Hepatocyte (in vitro differentiated cells): Measurements from ENCODE around the gene LRP1B. TPM values are rescaled to one million over a fixed set of nuclear protein-coding genes. Genes with fewer than 3 reads are reported as not detected.
"Not testable (repeated sequence)": the region's sequence is repeated elsewhere in the genome, so short reads cannot be mapped to it uniquely, and the experiment has no call there.

ENCODE experiments used
- DNase-seq: peaks from one replicate; pipeline ENCODE4 v3.0.0-alpha.2; 2016; ENCODE audit warnings: low spot score
- H2AFZ ChIP-seq: fragments of 200-600 bp; sonication (generic); 2 replicates; pipeline ENCODE4 v1.6.0; 2016; ENCODE audit warnings: antibody characterized with exemption, mild to moderate bottlenecking
- H3K27ac ChIP-seq: fragments of 200-600 bp; sonication (generic); 2 replicates; pipeline ENCODE4 v1.5.1; 2016; ENCODE audit warnings: mild to moderate bottlenecking
- H3K27me3 ChIP-seq: fragments of 200-600 bp; sonication (generic); 2 replicates; pipeline ENCODE4 v1.6.1; 2016
- H3K36me3 ChIP-seq: fragments of 200-600 bp; sonication (generic); replicated peaks from 2 replicates; pipeline ENCODE4 v1.5.1; 2016; ENCODE audit warnings: low read depth; ENCODE audit not compliant: insufficient read depth
- H3K4me1 ChIP-seq: fragments of 200-600 bp; sonication (generic); 2 replicates; pipeline ENCODE4 v1.5.1; 2016; ENCODE audit warnings: mild to moderate bottlenecking, moderate library complexity; ENCODE audit not compliant: insufficient read depth
- H3K4me2 ChIP-seq: fragments of 200-600 bp; sonication (generic); 2 replicates; pipeline ENCODE4 v1.6.0; 2016
- H3K4me3 ChIP-seq: fragments of 200-600 bp; sonication (generic); 2 replicates; pipeline ENCODE4 v1.5.1; 2016; ENCODE audit warnings: mild to moderate bottlenecking
- H3K79me2 ChIP-seq: fragments of 200-600 bp; sonication (generic); 2 replicates; pipeline ENCODE4 v1.6.0; 2017; ENCODE audit warnings: mild to moderate bottlenecking
- H3K9me2 ChIP-seq: fragments of 200-600 bp; sonication (generic); replicated peaks from 2 replicates; pipeline ENCODE4 v1.6.0; 2017; ENCODE audit warnings: mild to moderate bottlenecking; ENCODE audit not compliant: insufficient read depth
- H3K9me3 ChIP-seq: fragments of 200-600 bp; sonication (generic); 2 replicates; pipeline ENCODE4 v1.5.1; 2016; ENCODE audit warnings: low read depth, mild to moderate bottlenecking
- H4K20me1 ChIP-seq: fragments of 200-600 bp; sonication (generic); 2 replicates; pipeline ENCODE4 v1.6.0; 2016; ENCODE audit warnings: mild to moderate bottlenecking; ENCODE audit not compliant: insufficient read depth, poor library complexity, severe bottlenecking
- EZH2 ChIP-seq: fragments of 200-600 bp; sonication (generic); IDR thresholded peaks from 2 replicates; pipeline ENCODE4 v1.6.1; 2016; ENCODE audit warnings: antibody characterized with exemption, mild to moderate bottlenecking, borderline replicate concordance
- EZH2phosphoT487 ChIP-seq: fragments of 200-600 bp; sonication (generic); IDR thresholded peaks from one replicate; pipeline ENCODE4 v1.6.1; 2018; ENCODE audit warnings: antibody characterized with exemption, mild to moderate bottlenecking, low read depth, moderate library complexity; ENCODE audit not compliant: unreplicated experiment, severe bottlenecking
- WGBS: methylation state at CpG from one replicate; pipeline ENCODE4 v1.1.6; 2016; ENCODE audit warnings: low lambda C conversion rate; ENCODE audit errors: missing lambda C conversion rate; 5-methylcytosine and 5-hydroxymethylcytosine counted together
- polyA plus RNA-seq: library from polyadenylated mRNA; unstranded; fragments of >200 nt; fragmentation: Nextera tagmentation; extraction: Ambion mirVana; gene quantifications from 2 replicates; pipeline ENCODE4 v1.2.1, GENCODE V29; 2016
- total RNA-seq: library from RNA; depleted of rRNA; stranded (reverse); fragments of >200 nt; gene quantifications from 2 replicates; pipeline ENCODE4 v1.2.3, GENCODE V29; 2014
- TF ChIP-seq, protein P1 (sequence below): fragments of 200-600 bp; sonication (generic); IDR thresholded peaks from 2 replicates; pipeline ENCODE4 v1.5.1; 2016; ENCODE audit warnings: antibody characterized with exemption, mild to moderate bottlenecking; ENCODE audit not compliant: poor library complexity

Gene LRP1B
- total and polyA plus RNA-seq, 2 experiments from 2014 or later, result 0.65 to 2.0 TPM

DNA sequence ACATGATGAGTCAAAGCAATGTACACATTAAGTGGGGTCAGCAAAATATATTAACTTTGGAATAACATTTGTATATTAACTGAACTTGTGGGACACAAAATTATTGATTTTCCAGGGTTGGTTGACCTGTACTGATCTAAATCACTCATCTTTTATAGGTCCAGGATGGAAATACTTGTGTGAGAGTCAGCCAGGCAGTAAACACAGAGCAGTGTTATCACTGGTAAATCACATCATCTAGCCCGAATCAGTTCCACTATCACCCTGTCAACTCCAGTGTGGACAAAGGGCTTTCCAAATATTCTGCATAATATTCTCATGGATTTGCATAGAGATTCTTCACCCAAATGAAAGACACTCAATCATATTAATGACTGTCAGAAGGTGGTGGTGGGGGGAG is 295.7 kb downstream of the LRP1B start:
- Histone ChIP-seq H3K9me2 (no peaks in the 10 kb centered on the region), H3K9me3 (no peaks in the 10 kb centered on the region), H2AFZ (no peak overlapping the region), H3K79me2 (no peaks in the 10 kb centered on the region), H3K27ac (no peak overlapping the region), H3K27me3 (no peaks in the 10 kb centered on the region), H3K4me2 (no peak overlapping the region), H3K36me3 (no peaks in the 10 kb centered on the region), H4K20me1 (no peaks in the 10 kb centered on the region), H3K4me1 (no peaks in the 10 kb centered on the region), H3K4me3 (no peak overlapping the region)
- DNase-seq, result no peak
- 62% methylated on average over 1 of the region's 1 CpG for WGBS
- TF ChIP-seq, protein P1, sequence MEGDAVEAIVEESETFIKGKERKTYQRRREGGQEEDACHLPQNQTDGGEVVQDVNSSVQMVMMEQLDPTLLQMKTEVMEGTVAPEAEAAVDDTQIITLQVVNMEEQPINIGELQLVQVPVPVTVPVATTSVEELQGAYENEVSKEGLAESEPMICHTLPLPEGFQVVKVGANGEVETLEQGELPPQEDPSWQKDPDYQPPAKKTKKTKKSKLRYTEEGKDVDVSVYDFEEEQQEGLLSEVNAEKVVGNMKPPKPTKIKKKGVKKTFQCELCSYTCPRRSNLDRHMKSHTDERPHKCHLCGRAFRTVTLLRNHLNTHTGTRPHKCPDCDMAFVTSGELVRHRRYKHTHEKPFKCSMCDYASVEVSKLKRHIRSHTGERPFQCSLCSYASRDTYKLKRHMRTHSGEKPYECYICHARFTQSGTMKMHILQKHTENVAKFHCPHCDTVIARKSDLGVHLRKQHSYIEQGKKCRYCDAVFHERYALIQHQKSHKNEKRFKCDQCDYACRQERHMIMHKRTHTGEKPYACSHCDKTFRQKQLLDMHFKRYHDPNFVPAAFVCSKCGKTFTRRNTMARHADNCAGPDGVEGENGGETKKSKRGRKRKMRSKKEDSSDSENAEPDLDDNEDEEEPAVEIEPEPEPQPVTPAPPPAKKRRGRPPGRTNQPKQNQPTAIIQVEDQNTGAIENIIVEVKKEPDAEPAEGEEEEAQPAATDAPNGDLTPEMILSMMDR, result no peak
- TF ChIP-seq EZH2 (no peak), EZH2phosphoT487 (no peak)

DNA sequence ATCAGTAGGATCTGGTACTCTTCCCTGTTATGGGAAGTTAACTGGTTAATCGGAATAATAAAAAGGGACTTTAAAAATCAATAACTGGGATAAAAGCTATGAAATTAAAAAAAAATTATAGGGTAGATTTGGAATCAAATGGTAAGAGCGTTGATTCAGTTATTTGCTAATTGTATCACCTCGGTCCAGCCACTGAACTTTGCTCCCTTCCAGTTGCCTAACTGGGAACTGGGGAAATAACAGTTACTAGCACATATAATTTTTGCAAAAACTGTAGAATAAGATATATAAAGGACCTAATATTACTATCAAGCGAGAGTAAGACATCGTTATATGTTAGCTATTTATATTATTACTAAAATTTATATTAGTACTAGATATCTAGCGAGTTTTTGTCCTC is 302.1 kb downstream of the LRP1B start:
- Histone ChIP-seq H3K27me3 (no peaks in the 10 kb centered on the region), H3K4me3 (no peak overlapping the region), H3K36me3 (no peaks in the 10 kb centered on the region), H3K9me2 (no peaks in the 10 kb centered on the region), H3K27ac (no peak overlapping the region), H4K20me1 (no peaks in the 10 kb centered on the region), H3K79me2 (no peaks in the 10 kb centered on the region), H2AFZ (no peak overlapping the region), H3K4me2 (no peak overlapping the region), H3K9me3 (no peaks in the 10 kb centered on the region), H3K4me1 (no peaks in the 10 kb centered on the region)
- 91% methylated on average over 6 of the region's 6 CpGs for WGBS
- TF ChIP-seq EZH2 (no peak), EZH2phosphoT487 (no peak)
- TF ChIP-seq, protein P1, result no peak
- DNase-seq, result no peak

DNA sequence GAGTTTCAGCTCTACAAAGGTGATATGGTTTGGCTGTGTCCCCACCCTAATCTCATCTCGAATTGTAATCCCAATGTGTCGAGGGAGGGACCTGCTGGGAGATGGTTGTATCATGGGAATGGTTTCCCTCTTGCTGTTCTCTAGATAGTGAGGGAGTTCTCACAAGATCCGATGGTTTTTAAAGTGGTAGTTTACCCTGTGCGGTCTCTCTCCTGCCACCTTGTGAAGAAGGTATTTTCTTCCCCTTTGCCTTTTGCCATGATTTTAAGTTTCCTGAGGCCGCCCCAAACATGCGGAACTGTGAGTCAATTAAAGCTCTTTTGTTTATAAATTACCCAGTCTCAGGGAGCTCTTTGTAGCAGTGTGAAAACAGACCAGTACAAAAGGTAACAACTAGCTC is 306.0 kb downstream of the LRP1B start:
- TF ChIP-seq, protein P1, result no peak
- no peak for TF ChIP-seq EZH2phosphoT487
- no peak overlapping the region for H2AFZ ChIP-seq
- H3K27me3 ChIP-seq, result no peaks in the 10 kb centered on the region
- no peaks in the 10 kb centered on the region for H3K79me2 ChIP-seq
- H3K9me2 ChIP-seq, result no peaks in the 10 kb centered on the region
- H3K27ac ChIP-seq, result no peak overlapping the region
- no peaks in the 10 kb centered on the region for H4K20me1 ChIP-seq
- WGBS, result 73% methylated on average over 6 of the region's 6 CpGs
- H3K9me3 ChIP-seq, result no peaks in the 10 kb centered on the region
- no peak overlapping the region for H3K4me3 ChIP-seq
- no peaks in the 10 kb centered on the region for H3K36me3 ChIP-seq
- H3K4me2 ChIP-seq, result no peak overlapping the region
- H3K4me1 ChIP-seq, result no peaks in the 10 kb centered on the region
- DNase-seq, result no peak

DNA sequence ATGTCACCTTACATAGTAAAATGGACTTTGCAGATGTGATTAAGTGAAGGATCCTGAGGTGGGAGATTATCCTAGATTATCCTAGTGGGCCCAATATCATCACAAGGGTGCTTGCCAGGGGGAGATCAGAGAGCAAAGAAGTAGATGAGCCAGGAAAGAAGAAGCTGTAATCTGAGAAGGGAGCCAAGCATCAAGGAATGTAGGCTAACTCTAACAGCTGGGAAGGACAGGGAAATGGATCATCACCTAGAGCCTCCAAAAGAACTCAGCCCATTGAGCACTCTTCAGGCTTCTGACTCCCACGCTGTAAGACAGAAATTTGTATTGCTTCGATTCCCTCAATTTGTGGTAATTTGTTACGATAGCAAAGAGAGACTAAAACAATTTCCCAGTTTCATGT is 309.9 kb downstream of the LRP1B start:
- no peaks in the 10 kb centered on the region for H3K36me3 ChIP-seq
- no peak overlapping the region for H3K27ac ChIP-seq
- H3K4me1 ChIP-seq, result no peaks in the 10 kb centered on the region
- no peaks in the 10 kb centered on the region for H3K79me2 ChIP-seq
- no peak overlapping the region for H3K4me3 ChIP-seq
- H3K27me3 ChIP-seq, result no peaks in the 10 kb centered on the region
- no peak for DNase-seq
- TF ChIP-seq EZH2phosphoT487 (no peak), EZH2 (no peak)
- TF ChIP-seq, protein P1, result no peak
- no peak overlapping the region for H3K4me2 ChIP-seq
- no peaks in the 10 kb centered on the region for H3K9me2 ChIP-seq
- 95% methylated on average over 3 of the region's 3 CpGs for WGBS
- H2AFZ ChIP-seq, result no peak overlapping the region
- no peaks in the 10 kb centered on the region for H3K9me3 ChIP-seq
- no peaks in the 10 kb centered on the region for H4K20me1 ChIP-seq

DNA sequence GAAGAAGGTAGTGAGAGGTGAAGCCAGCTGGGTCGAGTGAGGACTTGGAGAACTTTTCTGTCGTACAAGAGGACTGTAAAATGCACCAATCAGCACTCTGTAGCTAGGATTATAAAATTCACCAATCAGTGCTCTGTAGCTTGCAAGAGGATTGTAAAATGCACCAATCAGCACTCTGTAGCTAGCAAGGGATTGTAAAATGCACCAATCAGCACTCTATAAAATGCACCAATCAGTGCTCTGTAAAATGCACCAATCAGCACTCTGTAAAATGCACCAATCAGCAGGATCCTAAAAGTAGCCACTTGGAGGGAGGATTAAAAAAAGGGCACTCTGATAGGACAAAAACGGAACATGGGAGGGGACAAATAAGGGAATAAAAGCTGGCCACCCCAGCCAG is 315.5 kb downstream of the LRP1B start:
- H3K36me3 ChIP-seq, H3K27ac ChIP-seq, H3K27me3 ChIP-seq, H3K4me2 ChIP-seq, H3K4me3 ChIP-seq, DNase-seq, H3K4me1 ChIP-seq, H4K20me1 ChIP-seq, H2AFZ ChIP-seq, H3K79me2 ChIP-seq, H3K9me3 ChIP-seq, H3K9me2 ChIP-seq: not testable (repeated sequence)
- WGBS, result 83% methylated on average over 3 of the region's 3 CpGs
